CD4-positive, CD25-positive, alpha-beta regulatory T cell (primary cell): ENCODE data around the gene DMGDH. TPM values are rescaled to one million over a fixed set of nuclear protein-coding genes. Genes with fewer than 3 reads are reported as not detected.
A peak's percentile ranks its signal among the peaks of the same experiment; 100 is the strongest.
"Not testable (repeated sequence)": the region's sequence is repeated elsewhere in the genome, so short reads cannot be mapped to it uniquely, and the experiment has no call there.

Source experiments
- ATAC-seq, 2 donors: fragments of 150-1000 bp; cut with Tn5 transposase; one replicate each; pipeline ENCODE4 v1.10.0; 2021; ENCODE audit warnings: low read depth in 2 of 2, moderate number of reproducible peaks in 2 of 2, moderate library complexity in 1 of 2
- DNase-seq, 3 donors: peaks; one replicate each; pipeline versions ENCODE4 v3.0.0 to v3.0.0-alpha.2; 2012 to 2022; ENCODE audit warnings: mixed read lengths in 1 of 3
- H3K27ac ChIP-seq: one replicate; pipeline ENCODE4 v1.7.0; 2013; ENCODE audit warnings: mild to moderate bottlenecking, low read length; ENCODE audit not compliant: insufficient read depth, poor library complexity, severe bottlenecking
- H3K27me3 ChIP-seq: one replicate; pipeline ENCODE4 v1.7.0; 2013; ENCODE audit warnings: low read length; ENCODE audit not compliant: control insufficient read depth, insufficient read depth
- H3K36me3 ChIP-seq: one replicate; pipeline ENCODE4 v1.7.0; 2013; ENCODE audit warnings: mild to moderate bottlenecking, low read length, moderate library complexity; ENCODE audit not compliant: control insufficient read depth, insufficient read depth
- H3K4me1 ChIP-seq: 2 replicates; pipeline ENCODE4 v1.7.0; 2013; ENCODE audit warnings: mild to moderate bottlenecking, low read length; ENCODE audit not compliant: insufficient read depth, control insufficient read depth, poor library complexity, severe bottlenecking
- H3K4me3 ChIP-seq: one replicate; pipeline ENCODE4 v1.7.0; 2013; ENCODE audit warnings: low read depth, mild to moderate bottlenecking, low read length, moderate library complexity
- H3K9me3 ChIP-seq, 2 experiments: 1 replicate in 1 of 2; 2 replicates in 1 of 2; pipeline ENCODE4 v1.7.0; 2013; ENCODE audit warnings: low read length in 2 of 2, mild to moderate bottlenecking in 1 of 2, moderate library complexity in 1 of 2; ENCODE audit not compliant: control insufficient read depth in 2 of 2
- H3K27ac Mint-ChIP-seq, 3 donors: one replicate each; pipeline ENCODE4 v1.8.0; 2020 to 2022; ENCODE audit warnings: mild to moderate bottlenecking in 3 of 3, mixed read lengths in 3 of 3, moderate library complexity in 2 of 3
- H3K27me3 Mint-ChIP-seq: one replicate; pipeline ENCODE4 v1.8.0; 2022; ENCODE audit warnings: mild to moderate bottlenecking, mixed read lengths
- H3K36me3 Mint-ChIP-seq: one replicate; pipeline ENCODE4 v1.8.0; 2020; ENCODE audit warnings: mixed read lengths
- H3K4me1 Mint-ChIP-seq, 4 donors: one replicate each; pipeline ENCODE4 v1.8.0; 2020 to 2022; ENCODE audit warnings: mixed read lengths in 4 of 4, mild to moderate bottlenecking in 1 of 4
- H3K4me3 Mint-ChIP-seq, 4 donors: one replicate each; pipeline ENCODE4 v1.8.0; 2020 to 2022; ENCODE audit warnings: mild to moderate bottlenecking in 4 of 4, mixed read lengths in 4 of 4, moderate library complexity in 3 of 4
- H3K9me3 Mint-ChIP-seq, 7 donors: one replicate each; pipeline ENCODE4 v1.8.0; 2020 to 2022; ENCODE audit warnings: mixed read lengths in 7 of 7, mild to moderate bottlenecking in 3 of 7, moderate library complexity in 2 of 7
- polyA plus RNA-seq, 4 donors: library from polyadenylated mRNA; unstranded; fragments of 300-500 nt; fragmentation: Illumina TruSeq; gene quantifications; one replicate each; pipeline ENCODE4 v1.2.3, GENCODE V29; 2021
- total RNA-seq: library from RNA; stranded (reverse); gene quantifications from one replicate; pipeline ENCODE4 v1.2.3, GENCODE V29; 2022

The DMGDH gene
- total and polyA plus RNA-seq, 5 donors from 2014 or later = 0.33 to 1.8 (median 0.80) TPM

- not testable (repeated sequence) for ATAC-seq, H3K9me3 Mint-ChIP-seq, H3K27me3 ChIP-seq, H3K36me3 ChIP-seq, H3K9me3 ChIP-seq, H3K27me3 Mint-ChIP-seq, DNase-seq, H3K36me3 Mint-ChIP-seq
- Histone ChIP-seq H3K4me1 (peaks cover 25% of the 10 kb centered on the region), H3K27ac (peak overlapping the region; percentile 78), H3K4me3 (peak overlapping the region; percentile 91)
- Mint-ChIP-seq H3K4me3 (peak overlapping the region; percentile 4 to 98 (median 94)), H3K27ac (peak overlapping the region; percentile 90 to 96 (median 92)), H3K4me1 (peaks cover 13 to 59% (median 34%) of the 10 kb centered on the region in 4 donors)
These were observed 86.3 kb downstream of the DMGDH start for GRCh38 chr5:78983194-78983593.

- Mint-ChIP-seq H3K9me3 (no peaks in the 10 kb centered on the region), H3K27ac (no peak overlapping the region), H3K4me1 (peaks cover 8 to 50% (median 30%) of the 10 kb centered on the region in 4 donors), H3K27me3 (no peaks in the 10 kb centered on the region), H3K4me3 (no peak overlapping the region), H3K36me3 (peaks cover 3% of the 10 kb centered on the region)
- H3K27me3 ChIP-seq = no peaks in the 10 kb centered on the region
- no peak overlapping the region for H3K4me3 ChIP-seq
- peaks cover 12% of the 10 kb centered on the region for H3K4me1 ChIP-seq
- ATAC-seq (no peak), DNase-seq (no peak)
- no peak overlapping the region for H3K27ac ChIP-seq
- H3K36me3 ChIP-seq = no peaks in the 10 kb centered on the region
- no peaks in the 10 kb centered on the region for H3K9me3 ChIP-seq
These were observed 89.6 kb downstream of the DMGDH start for GRCh38 chr5:78979909-78980308.

- ATAC-seq = no peak
- H3K27ac ChIP-seq = no peak overlapping the region
These were observed 90.2 kb downstream of the DMGDH start for GRCh38 chr5:78979117-78979742.

GRCh38 chr5:78975035-78975434 lies 94.4 kb downstream of the DMGDH start:
- Mint-ChIP-seq H3K27ac (peak overlapping the region in 2 of 3 donors; percentile 31 to 76), H3K4me3 (no peak overlapping the region)

More at GRCh38 chr5:78979117-78979742, 90.2 kb downstream of the DMGDH start:
- H3K36me3 ChIP-seq = no peaks in the 10 kb centered on the region
- peak in 1 of 3 donors; percentile 23 for DNase-seq
- no peak overlapping the region for H3K4me3 Mint-ChIP-seq
- H3K27me3 ChIP-seq = no peaks in the 10 kb centered on the region
- no peaks in the 10 kb centered on the region for H3K9me3 ChIP-seq
- H3K9me3 Mint-ChIP-seq = no peaks in the 10 kb centered on the region
- peaks cover 3% of the 10 kb centered on the region for H3K36me3 Mint-ChIP-seq
- H3K4me3 ChIP-seq = no peak overlapping the region
- H3K27me3 Mint-ChIP-seq = no peaks in the 10 kb centered on the region
- H3K4me1 ChIP-seq = peaks cover 10% of the 10 kb centered on the region
- H3K27ac Mint-ChIP-seq = no peak overlapping the region
- H3K4me1 Mint-ChIP-seq = peaks cover 8 to 47% (median 31%) of the 10 kb centered on the region in 4 donors

GRCh38 chr5:78974601-78975000 lies 94.9 kb downstream of the DMGDH start:
- Histone ChIP-seq H3K4me3 (no peak overlapping the region), H3K27me3 (no peaks in the 10 kb centered on the region), H3K36me3 (no peaks in the 10 kb centered on the region), H3K9me3 (no peaks in the 10 kb centered on the region), H3K27ac (no peak overlapping the region), H3K4me1 (no peaks in the 10 kb centered on the region)
- ATAC-seq (no peak), DNase-seq (no peak)
- Mint-ChIP-seq H3K36me3 (peaks cover 3% of the 10 kb centered on the region), H3K27ac (no peak overlapping the region), H3K27me3 (no peaks in the 10 kb centered on the region), H3K4me1 (peaks cover 0 to 19% (median 12%) of the 10 kb centered on the region in 4 donors), H3K9me3 (no peaks in the 10 kb centered on the region), H3K4me3 (no peak overlapping the region)

More at GRCh38 chr5:78975035-78975434, 94.4 kb downstream of the DMGDH start:
- Mint-ChIP-seq H3K36me3 (peaks cover 3% of the 10 kb centered on the region), H3K4me1 (peaks cover 0 to 22% (median 12%) of the 10 kb centered on the region in 4 donors), H3K27me3 (no peaks in the 10 kb centered on the region), H3K9me3 (no peaks in the 10 kb centered on the region)
- Histone ChIP-seq H3K9me3 (no peaks in the 10 kb centered on the region), H3K4me3 (no peak overlapping the region), H3K4me1 (no peaks in the 10 kb centered on the region), H3K36me3 (no peaks in the 10 kb centered on the region), H3K27me3 (no peaks in the 10 kb centered on the region), H3K27ac (no peak overlapping the region)
- ATAC-seq (no peak), DNase-seq (no peak)

GRCh38 chr5:78974011-78974410 lies 95.5 kb downstream of the DMGDH start:
- Histone ChIP-seq H3K9me3 (no peaks in the 10 kb centered on the region), H3K27me3 (no peaks in the 10 kb centered on the region), H3K27ac (no peak overlapping the region), H3K36me3 (no peaks in the 10 kb centered on the region), H3K4me3 (no peak overlapping the region), H3K4me1 (no peaks in the 10 kb centered on the region)
- H3K4me3 Mint-ChIP-seq = no peak overlapping the region
- DNase-seq (no peak), ATAC-seq (no peak)
- H3K27ac Mint-ChIP-seq = no peak overlapping the region
- no peaks in the 10 kb centered on the region for H3K27me3 Mint-ChIP-seq
- H3K4me1 Mint-ChIP-seq = peaks cover 0 to 15% (median 12%) of the 10 kb centered on the region in 4 donors
- H3K9me3 Mint-ChIP-seq = no peaks in the 10 kb centered on the region
- H3K36me3 Mint-ChIP-seq = peaks cover 4% of the 10 kb centered on the region

GRCh38 chr5:78972654-78973428 lies 96.6 kb downstream of the DMGDH start:
- no peaks in the 10 kb centered on the region for H3K9me3 Mint-ChIP-seq

More at GRCh38 chr5:78972654-78973428, 96.6 kb downstream of the DMGDH start:
- Histone ChIP-seq H3K4me3 (no peak overlapping the region), H3K27me3 (no peaks in the 10 kb centered on the region), H3K27ac (no peak overlapping the region), H3K36me3 (no peaks in the 10 kb centered on the region), H3K9me3 (no peaks in the 10 kb centered on the region), H3K4me1 (no peaks in the 10 kb centered on the region)
- peaks cover 0 to 15% (median 7%) of the 10 kb centered on the region in 4 donors for H3K4me1 Mint-ChIP-seq
- peaks cover 13% of the 10 kb centered on the region for H3K36me3 Mint-ChIP-seq
- H3K27me3 Mint-ChIP-seq = no peaks in the 10 kb centered on the region
- H3K4me3 Mint-ChIP-seq = no peak overlapping the region
- no peak for ATAC-seq
- no peak overlapping the region for H3K27ac Mint-ChIP-seq
- DNase-seq = no peak
